HepG2 (cell line): Measurements from ENCODE around the gene HMGCS2. TPM values are rescaled to one million over a fixed set of nuclear protein-coding genes. Genes with fewer than 3 reads are reported as not detected.
A peak's percentile ranks its signal among the peaks of the same experiment; 100 is the strongest.

Source experiments
- KLF6 ChIP-seq: IDR thresholded peaks from 2 replicates; pipeline ENCODE4 v1.8.0; 2016; ENCODE audit warnings: missing biosample characterization, missing genetic modification reagents
- KMT2A ChIP-seq: sonication (generic); formaldehyde crosslinking; IDR thresholded peaks from 2 replicates; pipeline ENCODE4 v1.4.0; 2020; ENCODE audit warnings: missing genetic modification reagents
- NPAS2 ChIP-seq: sonication (generic); formaldehyde crosslinking; IDR thresholded peaks from 2 replicates; pipeline ENCODE4 v1.8.0; 2022; ENCODE audit warnings: mild to moderate bottlenecking, missing genetic modification reagents, borderline replicate concordance
- PHF20 ChIP-seq: sonication (generic); formaldehyde crosslinking; IDR thresholded peaks from 2 replicates; pipeline ENCODE4 v1.5.0; 2020; ENCODE audit warnings: mild to moderate bottlenecking, missing genetic modification reagents
- SP1 ChIP-seq, 2 experiments: fragments of 450-650 bp in 1 of 2; sonication (generic) in 1 of 2; formaldehyde crosslinking in 1 of 2; IDR thresholded peaks; 2 replicates each; pipeline versions ENCODE4 v1.4.0 to v1.6.1; 2016 to 2020; ENCODE audit warnings: missing genetic modification reagents in 1 of 2
- ZMAT3 ChIP-seq: sonication (generic); formaldehyde crosslinking; conservative IDR thresholded peaks from 2 replicates; pipeline ENCODE4 v1.7.0; 2021; ENCODE audit warnings: missing genetic modification reagents
- ZNF33B ChIP-seq: sonication (generic); formaldehyde crosslinking; IDR thresholded peaks from 2 replicates; pipeline ENCODE4 v1.5.1; 2020; ENCODE audit warnings: mild to moderate bottlenecking, missing genetic modification reagents
- ZNF747 ChIP-seq: sonication (generic); formaldehyde crosslinking; IDR thresholded peaks from 2 replicates; pipeline ENCODE4 v1.8.1; 2023; ENCODE audit warnings: missing genetic modification reagents, mild to moderate bottlenecking, borderline replicate concordance
- polyA plus RNA-seq, 8 experiments: library from polyadenylated mRNA; depleted of rRNA in 3 of 8; stranded (reverse) in 7 of 8; unstranded in 1 of 8; fragments of >200 nt; fragmentation: Illumina TruSeq in 4 of 8; extraction: Trizol in 4 of 8; gene quantifications; 2 replicates each; pipeline versions ENCODE4 v1.2.1 to v1.2.3, GENCODE V29; 2011 to 2016; ENCODE audit warnings: low read depth in 4 of 8, missing spikeins in 1 of 8, mixed read lengths in 1 of 8; ENCODE audit not compliant: insufficient read depth in 1 of 8
- total RNA-seq, 5 experiments: library from RNA; depleted of rRNA; stranded (reverse); fragments of >200 nt; fragmentation: Illumina TruSeq; extraction: Trizol; gene quantifications; 2 replicates each; pipeline ENCODE4 v1.2.3, GENCODE V29; 2016; ENCODE audit warnings: low read depth in 1 of 5
- TF ChIP-seq, protein P1 (sequence below): sonication (generic); formaldehyde crosslinking; conservative IDR thresholded peaks from 2 replicates; pipeline ENCODE4 v1.8.1; 2023; ENCODE audit warnings: missing genetic modification reagents
- TF ChIP-seq, protein P2 (sequence below): sonication (generic); formaldehyde crosslinking; IDR thresholded peaks from 2 replicates; pipeline ENCODE4 v1.4.0; 2020; ENCODE audit warnings: missing genetic modification reagents
- TF ChIP-seq, protein P3 (sequence below): sonication (generic); formaldehyde crosslinking; IDR thresholded peaks from 2 replicates; pipeline ENCODE4 v1.5.0; 2020; ENCODE audit warnings: mild to moderate bottlenecking, low read depth, missing genetic modification reagents, borderline replicate concordance
- TF ChIP-seq, protein P4 (sequence below): sonication (generic); formaldehyde crosslinking; IDR thresholded peaks from 2 replicates; pipeline ENCODE4 v1.5.0; 2020; ENCODE audit warnings: missing genetic modification reagents
- TF ChIP-seq, protein P5 (sequence below): sonication (generic); formaldehyde crosslinking; IDR thresholded peaks from 2 replicates; pipeline ENCODE4 v1.5.0; 2020; ENCODE audit warnings: missing genetic modification reagents
- TF ChIP-seq, protein P6 (sequence below): sonication (generic); formaldehyde crosslinking; IDR thresholded peaks from one replicate; pipeline ENCODE4 v1.5.1; 2020; ENCODE audit warnings: mild to moderate bottlenecking, missing genetic modification reagents; ENCODE audit errors: not compliant biosample characterization

The HMGCS2 gene
- total and polyA plus RNA-seq, 2 of the 13 experiments (the other 11 are each of a cell fraction or from before 2014, with no cell fraction given) = 0.44 to 1.5 TPM

DNA sequence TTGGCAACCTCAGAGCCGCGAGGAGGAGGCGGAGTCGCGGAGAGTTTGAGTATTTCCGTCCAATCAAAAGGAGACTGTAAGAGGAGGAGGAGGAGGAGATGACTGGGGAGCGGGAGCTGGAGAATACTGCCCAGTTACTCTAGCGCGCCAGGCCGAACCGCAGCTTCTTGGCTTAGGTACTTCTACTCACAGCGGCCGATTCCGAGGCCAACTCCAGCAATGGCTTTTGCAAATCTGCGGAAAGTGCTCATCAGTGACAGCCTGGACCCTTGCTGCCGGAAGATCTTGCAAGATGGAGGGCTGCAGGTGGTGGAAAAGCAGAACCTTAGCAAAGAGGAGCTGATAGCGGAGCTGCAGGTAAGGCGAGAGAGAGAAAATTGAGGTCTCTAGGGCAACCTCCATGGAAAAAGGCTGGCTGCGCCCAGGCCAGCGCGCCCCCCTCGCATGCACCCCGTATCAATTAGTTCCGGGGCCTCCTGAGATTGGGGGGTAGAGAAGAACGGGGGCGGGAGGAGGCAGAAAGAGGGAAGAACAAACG lies 56.8 kb downstream of the HMGCS2 start, which contains the start of gene PHGDH (continued):
- TF ChIP-seq, protein P1, sequence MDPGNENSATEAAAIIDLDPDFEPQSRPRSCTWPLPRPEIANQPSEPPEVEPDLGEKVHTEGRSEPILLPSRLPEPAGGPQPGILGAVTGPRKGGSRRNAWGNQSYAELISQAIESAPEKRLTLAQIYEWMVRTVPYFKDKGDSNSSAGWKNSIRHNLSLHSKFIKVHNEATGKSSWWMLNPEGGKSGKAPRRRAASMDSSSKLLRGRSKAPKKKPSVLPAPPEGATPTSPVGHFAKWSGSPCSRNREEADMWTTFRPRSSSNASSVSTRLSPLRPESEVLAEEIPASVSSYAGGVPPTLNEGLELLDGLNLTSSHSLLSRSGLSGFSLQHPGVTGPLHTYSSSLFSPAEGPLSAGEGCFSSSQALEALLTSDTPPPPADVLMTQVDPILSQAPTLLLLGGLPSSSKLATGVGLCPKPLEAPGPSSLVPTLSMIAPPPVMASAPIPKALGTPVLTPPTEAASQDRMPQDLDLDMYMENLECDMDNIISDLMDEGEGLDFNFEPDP (CRISPR knock-in tag) = no peak
- TF ChIP-seq KMT2A (CRISPR knock-in tag) (peak; percentile 64; the same call in 1 of the 2 replicates), KLF6 (CRISPR knock-in tag) (0 out of 2 replicates have a peak, but pooled peaks have one; percentile 27), ZMAT3 (CRISPR knock-in tag) (no peak), ZNF33B (CRISPR knock-in tag) (peak; percentile 37; the same call in 1 of the 2 replicates), ZNF747 (no peak), SP1 (IDR thresholded peaks at IDR 0.05) (no peak), SP1 (CRISPR knock-in tag; IDR thresholded peaks at IDR 0.05) (no peak), NPAS2 (CRISPR knock-in tag) (no peak), PHF20 (CRISPR knock-in tag) (no peak)
- TF ChIP-seq, protein P2, sequence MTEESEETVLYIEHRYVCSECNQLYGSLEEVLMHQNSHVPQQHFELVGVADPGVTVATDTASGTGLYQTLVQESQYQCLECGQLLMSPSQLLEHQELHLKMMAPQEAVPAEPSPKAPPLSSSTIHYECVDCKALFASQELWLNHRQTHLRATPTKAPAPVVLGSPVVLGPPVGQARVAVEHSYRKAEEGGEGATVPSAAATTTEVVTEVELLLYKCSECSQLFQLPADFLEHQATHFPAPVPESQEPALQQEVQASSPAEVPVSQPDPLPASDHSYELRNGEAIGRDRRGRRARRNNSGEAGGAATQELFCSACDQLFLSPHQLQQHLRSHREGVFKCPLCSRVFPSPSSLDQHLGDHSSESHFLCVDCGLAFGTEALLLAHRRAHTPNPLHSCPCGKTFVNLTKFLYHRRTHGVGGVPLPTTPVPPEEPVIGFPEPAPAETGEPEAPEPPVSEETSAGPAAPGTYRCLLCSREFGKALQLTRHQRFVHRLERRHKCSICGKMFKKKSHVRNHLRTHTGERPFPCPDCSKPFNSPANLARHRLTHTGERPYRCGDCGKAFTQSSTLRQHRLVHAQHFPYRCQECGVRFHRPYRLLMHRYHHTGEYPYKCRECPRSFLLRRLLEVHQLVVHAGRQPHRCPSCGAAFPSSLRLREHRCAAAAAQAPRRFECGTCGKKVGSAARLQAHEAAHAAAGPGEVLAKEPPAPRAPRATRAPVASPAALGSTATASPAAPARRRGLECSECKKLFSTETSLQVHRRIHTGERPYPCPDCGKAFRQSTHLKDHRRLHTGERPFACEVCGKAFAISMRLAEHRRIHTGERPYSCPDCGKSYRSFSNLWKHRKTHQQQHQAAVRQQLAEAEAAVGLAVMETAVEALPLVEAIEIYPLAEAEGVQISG (CRISPR knock-in tag) = peak; percentile 56
- TF ChIP-seq, protein P3, sequence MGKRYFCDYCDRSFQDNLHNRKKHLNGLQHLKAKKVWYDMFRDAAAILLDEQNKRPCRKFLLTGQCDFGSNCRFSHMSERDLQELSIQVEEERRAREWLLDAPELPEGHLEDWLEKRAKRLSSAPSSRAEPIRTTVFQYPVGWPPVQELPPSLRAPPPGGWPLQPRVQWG (CRISPR knock-in tag) = no peak
- TF ChIP-seq, protein P4, sequence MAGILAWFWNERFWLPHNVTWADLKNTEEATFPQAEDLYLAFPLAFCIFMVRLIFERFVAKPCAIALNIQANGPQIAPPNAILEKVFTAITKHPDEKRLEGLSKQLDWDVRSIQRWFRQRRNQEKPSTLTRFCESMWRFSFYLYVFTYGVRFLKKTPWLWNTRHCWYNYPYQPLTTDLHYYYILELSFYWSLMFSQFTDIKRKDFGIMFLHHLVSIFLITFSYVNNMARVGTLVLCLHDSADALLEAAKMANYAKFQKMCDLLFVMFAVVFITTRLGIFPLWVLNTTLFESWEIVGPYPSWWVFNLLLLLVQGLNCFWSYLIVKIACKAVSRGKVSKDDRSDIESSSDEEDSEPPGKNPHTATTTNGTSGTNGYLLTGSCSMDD = no peak
- TF ChIP-seq, protein P5, sequence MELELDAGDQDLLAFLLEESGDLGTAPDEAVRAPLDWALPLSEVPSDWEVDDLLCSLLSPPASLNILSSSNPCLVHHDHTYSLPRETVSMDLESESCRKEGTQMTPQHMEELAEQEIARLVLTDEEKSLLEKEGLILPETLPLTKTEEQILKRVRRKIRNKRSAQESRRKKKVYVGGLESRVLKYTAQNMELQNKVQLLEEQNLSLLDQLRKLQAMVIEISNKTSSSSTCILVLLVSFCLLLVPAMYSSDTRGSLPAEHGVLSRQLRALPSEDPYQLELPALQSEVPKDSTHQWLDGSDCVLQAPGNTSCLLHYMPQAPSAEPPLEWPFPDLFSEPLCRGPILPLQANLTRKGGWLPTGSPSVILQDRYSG (CRISPR knock-in tag) = no peak
- TF ChIP-seq, protein P6, sequence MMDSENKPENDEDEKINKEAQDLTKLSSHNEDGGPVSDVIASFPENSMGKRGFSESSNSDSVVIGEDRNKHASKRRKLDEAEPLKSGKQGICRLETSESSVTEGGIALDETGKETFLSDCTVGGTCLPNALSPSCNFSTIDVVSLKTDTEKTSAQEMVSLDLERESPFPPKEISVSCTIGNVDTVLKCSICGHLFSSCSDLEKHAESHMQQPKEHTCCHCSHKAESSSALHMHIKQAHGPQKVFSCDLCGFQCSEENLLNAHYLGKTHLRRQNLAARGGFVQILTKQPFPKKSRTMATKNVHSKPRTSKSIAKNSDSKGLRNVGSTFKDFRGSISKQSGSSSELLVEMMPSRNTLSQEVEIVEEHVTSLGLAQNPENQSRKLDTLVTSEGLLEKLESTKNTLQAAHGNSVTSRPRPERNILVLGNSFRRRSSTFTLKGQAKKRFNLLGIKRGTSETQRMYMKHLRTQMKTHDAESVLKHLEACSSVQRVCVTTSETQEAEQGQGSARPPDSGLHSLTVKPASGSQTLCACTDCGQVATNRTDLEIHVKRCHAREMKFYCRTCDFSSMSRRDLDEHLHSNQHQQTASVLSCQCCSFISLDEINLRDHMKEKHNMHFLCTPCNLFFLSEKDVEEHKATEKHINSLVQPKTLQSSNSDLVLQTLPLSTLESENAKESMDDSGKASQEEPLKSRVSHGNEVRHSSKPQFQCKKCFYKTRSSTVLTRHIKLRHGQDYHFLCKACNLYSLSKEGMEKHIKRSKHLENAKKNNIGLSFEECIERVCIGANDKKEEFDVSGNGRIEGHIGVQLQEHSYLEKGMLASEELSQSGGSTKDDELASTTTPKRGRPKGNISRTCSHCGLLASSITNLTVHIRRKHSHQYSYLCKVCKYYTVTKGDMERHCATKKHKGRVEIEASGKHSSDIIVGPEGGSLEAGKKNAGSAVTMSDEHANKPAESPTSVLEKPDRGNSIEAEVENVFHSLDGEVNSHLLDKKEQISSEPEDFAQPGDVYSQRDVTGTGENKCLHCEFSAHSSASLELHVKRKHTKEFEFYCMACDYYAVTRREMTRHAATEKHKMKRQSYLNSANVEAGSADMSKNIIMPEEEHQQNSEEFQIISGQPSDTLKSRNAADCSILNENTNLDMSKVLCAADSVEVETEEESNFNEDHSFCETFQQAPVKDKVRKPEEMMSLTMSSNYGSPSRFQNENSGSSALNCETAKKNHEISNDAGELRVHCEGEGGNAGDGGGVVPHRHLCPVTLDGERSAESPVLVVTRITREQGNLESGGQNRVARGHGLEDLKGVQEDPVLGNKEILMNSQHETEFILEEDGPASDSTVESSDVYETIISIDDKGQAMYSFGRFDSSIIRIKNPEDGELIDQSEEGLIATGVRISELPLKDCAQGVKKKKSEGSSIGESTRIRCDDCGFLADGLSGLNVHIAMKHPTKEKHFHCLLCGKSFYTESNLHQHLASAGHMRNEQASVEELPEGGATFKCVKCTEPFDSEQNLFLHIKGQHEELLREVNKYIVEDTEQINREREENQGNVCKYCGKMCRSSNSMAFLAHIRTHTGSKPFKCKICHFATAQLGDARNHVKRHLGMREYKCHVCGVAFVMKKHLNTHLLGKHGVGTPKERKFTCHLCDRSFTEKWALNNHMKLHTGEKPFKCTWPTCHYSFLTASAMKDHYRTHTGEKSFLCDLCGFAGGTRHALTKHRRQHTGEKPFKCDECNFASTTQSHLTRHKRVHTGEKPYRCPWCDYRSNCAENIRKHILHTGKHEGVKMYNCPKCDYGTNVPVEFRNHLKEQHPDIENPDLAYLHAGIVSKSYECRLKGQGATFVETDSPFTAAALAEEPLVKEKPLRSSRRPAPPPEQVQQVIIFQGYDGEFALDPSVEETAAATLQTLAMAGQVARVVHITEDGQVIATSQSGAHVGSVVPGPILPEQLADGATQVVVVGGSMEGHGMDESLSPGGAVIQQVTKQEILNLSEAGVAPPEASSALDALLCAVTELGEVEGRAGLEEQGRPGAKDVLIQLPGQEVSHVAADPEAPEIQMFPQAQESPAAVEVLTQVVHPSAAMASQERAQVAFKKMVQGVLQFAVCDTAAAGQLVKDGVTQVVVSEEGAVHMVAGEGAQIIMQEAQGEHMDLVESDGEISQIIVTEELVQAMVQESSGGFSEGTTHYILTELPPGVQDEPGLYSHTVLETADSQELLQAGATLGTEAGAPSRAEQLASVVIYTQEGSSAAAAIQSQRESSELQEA (CRISPR knock-in tag) = no peak
